Subcutaneous abdominal adipose tissue (tissue), 5 donors: ENCODE data around the gene VIPR2.

Experiments used
- H3K27ac ChIP-seq: one replicate; pipeline ENCODE4 v1.7.0; 2013; ENCODE audit warnings: low read depth, mild to moderate bottlenecking, inconsistent platforms, low read length, moderate library complexity
- H3K27me3 ChIP-seq, 5 donors: one replicate each; pipeline ENCODE4 v1.7.0; 2013; ENCODE audit warnings: low read length in 5 of 5, inconsistent platforms in 1 of 5; ENCODE audit not compliant: control insufficient read depth in 5 of 5, insufficient read depth in 4 of 5
- H3K36me3 ChIP-seq, 5 donors: one replicate each; pipeline ENCODE4 v1.7.0; 2013; ENCODE audit warnings: low read length in 5 of 5; ENCODE audit not compliant: control insufficient read depth in 5 of 5, insufficient read depth in 5 of 5
- H3K4me1 ChIP-seq, 5 donors: one replicate each; pipeline ENCODE4 v1.7.0; 2013; ENCODE audit warnings: low read length in 5 of 5, mild to moderate bottlenecking in 3 of 5, moderate library complexity in 1 of 5; ENCODE audit not compliant: control insufficient read depth in 5 of 5, insufficient read depth in 5 of 5
- H3K4me3 ChIP-seq, 5 donors: one replicate each; pipeline ENCODE4 v1.7.0; 2013; ENCODE audit warnings: low read length in 5 of 5, low read depth in 1 of 5
- H3K9ac ChIP-seq, 5 donors: one replicate each; pipeline ENCODE4 v1.7.0; 2013; ENCODE audit warnings: low read length in 5 of 5, mild to moderate bottlenecking in 4 of 5, moderate library complexity in 3 of 5
- H3K9me3 ChIP-seq, 5 donors: one replicate each; pipeline ENCODE4 v1.7.0; 2013; ENCODE audit warnings: low read length in 5 of 5; ENCODE audit not compliant: control insufficient read depth in 5 of 5
- donor health status: healthy.
- donor health status: healthy.
- donor health status: healthy.
- donor health status: healthy.
- donor health status: healthy.

The VIPR2 gene

GRCh38 chr7:159062569-159062968 is 82.1 kb downstream of the VIPR2 start:
- H3K9ac ChIP-seq = no peak overlapping the region
- H3K4me3 ChIP-seq = no peak overlapping the region
- H3K36me3 ChIP-seq = no peaks in the 10 kb centered on the region
- H3K4me1 ChIP-seq = peaks cover under 1 to 15% (median 6%) of the 10 kb centered on the region in 5 donors
- H3K27me3 ChIP-seq = peaks cover 0 to 16% (median 2%) of the 10 kb centered on the region in 5 donors
- H3K9me3 ChIP-seq = no peaks in the 10 kb centered on the region
- H3K27ac ChIP-seq = no peak overlapping the region

GRCh38 chr7:159061674-159062212 is 82.9 kb downstream of the VIPR2 start:
- Histone ChIP-seq H3K36me3 (no peaks in the 10 kb centered on the region), H3K4me3 (no peak overlapping the region), H3K4me1 (peaks cover 0 to 10% (median 6%) of the 10 kb centered on the region in 5 donors), H3K27ac (no peak overlapping the region), H3K9me3 (no peaks in the 10 kb centered on the region), H3K9ac (no peak overlapping the region), H3K27me3 (peaks cover 0 to 16% (median 2%) of the 10 kb centered on the region in 5 donors)

GRCh38 chr7:159061209-159061608 is 83.5 kb downstream of the VIPR2 start:
- H3K9me3 ChIP-seq = no peaks in the 10 kb centered on the region
- H3K4me1 ChIP-seq = peaks cover 0 to 10% (median 4%) of the 10 kb centered on the region in 5 donors
- no peak overlapping the region for H3K9ac ChIP-seq
- H3K4me3 ChIP-seq = no peak overlapping the region
- H3K36me3 ChIP-seq = no peaks in the 10 kb centered on the region
- no peak overlapping the region for H3K27ac ChIP-seq
- peaks cover 0 to 14% (median 2%) of the 10 kb centered on the region in 5 donors for H3K27me3 ChIP-seq

GRCh38 chr7:159060440-159060839 is 84.2 kb downstream of the VIPR2 start:
- peaks cover 0 to 10% (median 2%) of the 10 kb centered on the region in 5 donors for H3K27me3 ChIP-seq
- H3K27ac ChIP-seq = no peak overlapping the region
- no peaks in the 10 kb centered on the region for H3K9me3 ChIP-seq
- H3K9ac ChIP-seq = no peak overlapping the region
- H3K36me3 ChIP-seq = no peaks in the 10 kb centered on the region
- peaks cover 0 to 10% (median 0%) of the 10 kb centered on the region in 5 donors for H3K4me1 ChIP-seq
- no peak overlapping the region for H3K4me3 ChIP-seq

- H3K4me1 ChIP-seq = peaks cover 0 to 3% (median 0%) of the 10 kb centered on the region in 5 donors
- no peaks in the 10 kb centered on the region for H3K9me3 ChIP-seq
- no peaks in the 10 kb centered on the region for H3K36me3 ChIP-seq
- H3K4me3 ChIP-seq = no peak overlapping the region
- peaks cover 0 to 10% (median 2%) of the 10 kb centered on the region in 5 donors for H3K27me3 ChIP-seq
- no peak overlapping the region for H3K9ac ChIP-seq
- no peak overlapping the region for H3K27ac ChIP-seq
These were observed 85.0 kb downstream of the VIPR2 start for GRCh38 chr7:159059629-159060028.

GRCh38 chr7:159057647-159058046 is 87.0 kb downstream of the VIPR2 start:
- H3K27me3 ChIP-seq = peaks cover 0 to 10% (median 2%) of the 10 kb centered on the region in 5 donors
- no peaks in the 10 kb centered on the region for H3K36me3 ChIP-seq
- no peaks in the 10 kb centered on the region for H3K9me3 ChIP-seq
- H3K4me3 ChIP-seq = no peak overlapping the region
- H3K27ac ChIP-seq = no peak overlapping the region
- no peak overlapping the region for H3K9ac ChIP-seq
- peaks cover 0 to 3% (median 0%) of the 10 kb centered on the region in 5 donors for H3K4me1 ChIP-seq

GRCh38 chr7:159056737-159057136 is 87.9 kb downstream of the VIPR2 start:
- Histone ChIP-seq H3K9ac (no peak overlapping the region), H3K9me3 (peaks cover 0 to 4% (median 0%) of the 10 kb centered on the region in 5 donors), H3K4me1 (peaks cover 0 to 1% (median 0%) of the 10 kb centered on the region in 5 donors), H3K27me3 (peaks cover 0 to 8% (median 2%) of the 10 kb centered on the region in 5 donors), H3K4me3 (no peak overlapping the region), H3K27ac (no peak overlapping the region), H3K36me3 (no peaks in the 10 kb centered on the region)

- Histone ChIP-seq H3K4me1 (no peaks in the 10 kb centered on the region), H3K4me3 (no peak overlapping the region), H3K27ac (no peak overlapping the region), H3K27me3 (peaks cover 0 to 2% (median 0%) of the 10 kb centered on the region in 5 donors), H3K9me3 (peaks cover 0 to 4% (median 0%) of the 10 kb centered on the region in 5 donors), H3K9ac (no peak overlapping the region), H3K36me3 (no peaks in the 10 kb centered on the region)
These were observed 92.8 kb downstream of the VIPR2 start for GRCh38 chr7:159051916-159052315.

- Histone ChIP-seq H3K36me3 (no peaks in the 10 kb centered on the region), H3K9me3 (peaks cover 0 to 4% (median 0%) of the 10 kb centered on the region in 5 donors)
These were observed 94.0 kb downstream of the VIPR2 start for GRCh38 chr7:159050704-159051103.

GRCh38 chr7:159049266-159050025 is 95.2 kb downstream of the VIPR2 start:
- Histone ChIP-seq H3K9ac (no peak overlapping the region), H3K4me3 (no peak overlapping the region), H3K9me3 (peaks cover 0 to 4% (median 0%) of the 10 kb centered on the region in 5 donors), H3K27me3 (peaks cover 0 to 2% (median 0%) of the 10 kb centered on the region in 5 donors), H3K4me1 (no peaks in the 10 kb centered on the region), H3K27ac (no peak overlapping the region), H3K36me3 (no peaks in the 10 kb centered on the region)

More at GRCh38 chr7:159050704-159051103, 94.0 kb downstream of the VIPR2 start:
- Histone ChIP-seq H3K27me3 (peaks cover 0 to 2% (median 0%) of the 10 kb centered on the region in 5 donors), H3K4me3 (no peak overlapping the region), H3K4me1 (no peaks in the 10 kb centered on the region), H3K27ac (no peak overlapping the region), H3K9ac (no peak overlapping the region)
